PFSK-1 (cell line): ENCODE results near the gene IGFL2.

Source experiments
- FOXP2 ChIP-seq: optimal IDR thresholded peaks from 2 replicates; pipeline ENCODE3; 2011; ENCODE audit warnings: borderline replicate concordance, control low read depth, inconsistent platforms; ENCODE audit not compliant: insufficient read depth; ENCODE audit errors: extremely low read length, extremely low read depth
- POLR2AphosphoS5 ChIP-seq: IDR thresholded peaks from 2 replicates; pipeline ENCODE4 v1.6.1; 2012; ENCODE audit warnings: low read depth, mild to moderate bottlenecking, control low read depth, low read length, moderate library complexity
- SIN3A ChIP-seq: IDR thresholded peaks from 2 replicates; pipeline ENCODE4 v1.6.1; 2012; ENCODE audit warnings: mild to moderate bottlenecking, low read length, moderate library complexity, borderline replicate concordance; ENCODE audit not compliant: insufficient read depth
- TAF1 ChIP-seq: IDR thresholded peaks from 2 replicates; pipeline ENCODE4 v1.6.1; 2012; ENCODE audit warnings: low read length, control low read depth, borderline replicate concordance; ENCODE audit not compliant: insufficient read depth
- TF ChIP-seq, protein P1 (sequence below), 2 experiments: IDR thresholded peaks; 2 replicates each; pipeline versions ENCODE4 v1.6.1 to v1.8.0; 2011 to 2012; ENCODE audit warnings: low read depth in 2 of 2, low read length in 2 of 2, control low read depth in 1 of 2, inconsistent platforms in 1 of 2, mild to moderate bottlenecking in 1 of 2, moderate library complexity in 1 of 2; ENCODE audit not compliant: insufficient read depth in 1 of 2

DNA sequence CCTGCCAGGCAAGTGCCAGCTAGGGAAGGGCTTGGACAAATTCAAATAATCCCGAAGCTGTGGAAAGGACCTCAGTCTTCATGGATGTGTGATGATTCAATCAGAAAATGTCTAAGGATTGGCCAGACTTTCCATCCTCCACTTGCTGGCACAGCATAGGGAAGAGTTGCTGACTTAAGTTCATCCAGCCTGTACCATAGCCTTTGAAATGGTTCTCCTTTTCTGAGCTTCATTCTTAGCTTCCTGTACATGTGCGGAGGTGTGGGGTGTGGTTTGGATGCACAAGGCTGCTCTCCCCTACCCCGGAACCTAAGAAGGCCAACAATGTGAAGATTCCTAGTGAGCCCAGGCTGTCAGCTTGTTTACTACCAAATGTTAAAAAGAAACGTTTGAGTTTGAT lies 22.6 kb upstream of the IGFL2 start:
- no peak for TF ChIP-seq POLR2AphosphoS5
- no peak for TF ChIP-seq SIN3A
- TF ChIP-seq, protein P1, sequence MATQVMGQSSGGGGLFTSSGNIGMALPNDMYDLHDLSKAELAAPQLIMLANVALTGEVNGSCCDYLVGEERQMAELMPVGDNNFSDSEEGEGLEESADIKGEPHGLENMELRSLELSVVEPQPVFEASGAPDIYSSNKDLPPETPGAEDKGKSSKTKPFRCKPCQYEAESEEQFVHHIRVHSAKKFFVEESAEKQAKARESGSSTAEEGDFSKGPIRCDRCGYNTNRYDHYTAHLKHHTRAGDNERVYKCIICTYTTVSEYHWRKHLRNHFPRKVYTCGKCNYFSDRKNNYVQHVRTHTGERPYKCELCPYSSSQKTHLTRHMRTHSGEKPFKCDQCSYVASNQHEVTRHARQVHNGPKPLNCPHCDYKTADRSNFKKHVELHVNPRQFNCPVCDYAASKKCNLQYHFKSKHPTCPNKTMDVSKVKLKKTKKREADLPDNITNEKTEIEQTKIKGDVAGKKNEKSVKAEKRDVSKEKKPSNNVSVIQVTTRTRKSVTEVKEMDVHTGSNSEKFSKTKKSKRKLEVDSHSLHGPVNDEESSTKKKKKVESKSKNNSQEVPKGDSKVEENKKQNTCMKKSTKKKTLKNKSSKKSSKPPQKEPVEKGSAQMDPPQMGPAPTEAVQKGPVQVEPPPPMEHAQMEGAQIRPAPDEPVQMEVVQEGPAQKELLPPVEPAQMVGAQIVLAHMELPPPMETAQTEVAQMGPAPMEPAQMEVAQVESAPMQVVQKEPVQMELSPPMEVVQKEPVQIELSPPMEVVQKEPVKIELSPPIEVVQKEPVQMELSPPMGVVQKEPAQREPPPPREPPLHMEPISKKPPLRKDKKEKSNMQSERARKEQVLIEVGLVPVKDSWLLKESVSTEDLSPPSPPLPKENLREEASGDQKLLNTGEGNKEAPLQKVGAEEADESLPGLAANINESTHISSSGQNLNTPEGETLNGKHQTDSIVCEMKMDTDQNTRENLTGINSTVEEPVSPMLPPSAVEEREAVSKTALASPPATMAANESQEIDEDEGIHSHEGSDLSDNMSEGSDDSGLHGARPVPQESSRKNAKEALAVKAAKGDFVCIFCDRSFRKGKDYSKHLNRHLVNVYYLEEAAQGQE (IDR thresholded peaks at IDR 0.05; ENCODE audit: insufficient read depth in 1 of 2, low read depth in 2 of 2, low read length in 2 of 2) = no peak
- TF ChIP-seq TAF1 = no peak
- no peak for TF ChIP-seq FOXP2
